Stimulated activated CD4-positive, alpha-beta T cell treated with anti-CD3 and anti-CD28 coated beads, Interleukin-2, amount 100 ng/mL, for 48 hours (primary cell): Measurements from ENCODE around the gene GSTM2.

ENCODE experiments used
- DNase-seq, 2 donors: peaks; one replicate each; pipeline ENCODE4 v3.0.0-alpha.2; 2020

GSTM2 gene

DNA sequence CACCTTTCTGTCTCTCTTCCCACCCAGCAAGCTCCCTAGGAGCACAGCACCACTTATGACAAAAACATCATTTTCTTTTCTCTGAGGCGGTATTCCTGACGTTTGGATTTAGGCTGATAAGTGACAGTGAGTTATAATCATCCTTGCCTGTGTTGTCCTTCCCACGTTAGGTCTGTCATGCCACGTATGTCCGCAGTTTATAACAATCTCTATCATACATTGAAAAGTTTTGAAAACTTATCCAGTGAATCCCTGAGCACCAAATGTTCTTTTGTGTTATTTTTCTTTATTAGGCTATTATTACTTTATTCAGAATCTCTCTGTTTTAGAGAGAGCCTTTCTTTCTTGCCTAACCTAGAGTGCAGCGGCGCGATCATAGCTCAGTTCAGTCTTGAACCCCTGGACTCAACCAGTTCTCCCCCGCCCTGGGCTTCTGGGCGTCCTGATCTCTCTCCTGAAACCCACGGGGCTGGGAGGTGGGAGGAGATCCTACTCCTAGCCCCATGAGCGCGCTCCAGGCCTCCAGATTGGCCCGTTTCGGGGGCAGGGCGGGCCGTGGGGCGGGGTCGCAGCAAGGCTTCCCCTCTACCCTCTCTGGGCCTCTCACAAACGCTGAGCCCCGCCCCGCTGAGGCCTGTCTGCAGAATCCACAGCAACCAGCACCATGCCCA is at the start of gene GSTM2:
TSS of gene GSTM2 (plus strand) at position 606 of the 671 bp plus-strand sequence. CDS start at position 665, 59 bp downstream.
- peak; percentile 79 for DNase-seq

- DNase-seq: no peak
Measured at GRCh38 chr1:109618661-109619575, 48.9 kb upstream of the GSTM2 start.

DNA sequence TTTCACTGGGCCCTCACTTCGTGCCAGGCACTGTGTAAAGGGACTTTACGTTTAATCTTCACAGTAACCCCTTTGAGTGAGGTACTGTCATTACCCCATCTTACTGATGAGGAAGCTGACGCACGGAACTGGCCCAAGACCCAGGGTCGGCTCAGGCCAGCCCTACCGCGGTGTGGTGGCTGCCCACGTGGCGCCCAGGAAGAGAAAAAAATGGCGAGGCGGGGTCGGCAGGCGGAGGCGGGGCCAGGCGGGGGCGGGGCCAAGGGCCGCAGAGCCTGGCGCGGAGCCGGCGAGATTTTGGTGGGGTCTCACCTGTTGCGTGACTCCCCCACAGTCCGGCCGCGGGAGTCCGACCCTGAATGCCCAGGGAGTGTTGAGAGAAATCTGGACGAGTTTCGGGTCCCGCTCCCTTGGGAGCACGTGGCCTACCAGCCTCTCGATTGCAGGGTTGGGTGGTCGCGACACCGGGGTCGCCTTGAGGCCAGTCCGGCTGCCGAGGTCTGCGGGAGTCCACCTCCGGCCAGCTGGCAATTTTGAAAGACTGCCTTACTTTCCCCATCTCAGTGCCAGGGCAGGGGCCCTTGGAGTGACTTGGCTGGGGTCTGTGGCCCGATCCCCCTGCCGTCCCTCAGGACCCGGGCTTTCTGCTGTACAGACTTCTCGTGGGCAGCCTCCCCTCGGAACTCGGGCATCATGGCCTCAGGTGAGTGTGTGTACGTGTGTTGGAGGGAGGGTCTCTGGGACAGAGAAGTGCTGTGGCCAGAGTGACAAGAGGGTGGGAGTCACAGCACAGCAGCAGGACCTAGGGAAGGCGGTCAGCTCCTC is 48.1 kb upstream of the GSTM2 start, which contains the start of the genes AMPD2 and GNAT2:
TSS of gene AMPD2 (plus strand) at position 262 of the 825 bp plus-strand sequence. CDS start 1,339 bp downstream, outside the sequence.
TSS of gene GNAT2 (minus strand) at position 41 of the 825 bp plus-strand sequence. CDS start 6,746 bp downstream, outside the sequence.
- DNase-seq: peak; percentile 68 to 76

DNA sequence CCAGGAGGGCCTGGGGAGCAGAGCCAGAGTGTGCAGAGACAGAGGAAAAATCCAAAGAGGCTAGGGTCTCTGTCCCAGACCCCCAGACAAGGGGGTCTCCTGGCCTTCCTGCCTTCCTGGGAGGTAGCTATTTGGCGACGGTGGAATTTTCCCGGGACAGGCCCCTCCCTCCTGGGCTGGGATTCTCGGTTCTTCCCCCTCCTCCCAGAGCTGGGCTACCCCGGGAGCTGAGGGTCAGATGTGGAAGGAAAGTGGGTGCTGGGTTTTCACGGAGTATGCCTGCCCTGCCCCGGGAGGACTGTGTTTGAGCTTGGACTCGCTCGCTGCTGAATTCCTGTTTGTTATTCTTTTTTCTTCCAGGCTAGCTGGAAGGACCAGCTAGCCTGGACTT is 47.5 kb upstream of the GSTM2 start:
- DNase-seq: no peak

DNA sequence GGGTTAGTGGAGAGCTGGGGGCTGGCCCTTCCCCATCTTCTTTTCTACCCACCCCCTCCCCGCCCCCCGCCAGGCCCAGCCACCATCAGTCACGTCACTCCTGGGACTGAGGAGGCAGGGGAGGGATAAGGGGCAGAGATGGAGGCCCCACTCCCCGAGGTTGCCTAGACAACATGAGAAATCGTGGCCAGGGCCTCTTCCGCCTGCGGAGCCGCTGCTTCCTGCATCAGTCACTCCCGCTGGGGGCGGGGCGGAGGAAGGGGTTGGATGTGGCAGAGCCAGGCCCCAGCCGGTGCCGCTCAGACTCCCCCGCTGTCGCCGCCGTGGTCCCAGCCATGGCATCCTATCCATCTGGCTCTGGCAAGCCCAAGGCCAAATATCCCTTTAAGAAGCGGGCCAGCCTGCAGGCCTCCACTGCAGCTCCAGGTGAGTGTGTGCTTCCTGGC is 47.0 kb upstream of the GSTM2 start:
- peak; percentile 94 to 97 for DNase-seq

DNA sequence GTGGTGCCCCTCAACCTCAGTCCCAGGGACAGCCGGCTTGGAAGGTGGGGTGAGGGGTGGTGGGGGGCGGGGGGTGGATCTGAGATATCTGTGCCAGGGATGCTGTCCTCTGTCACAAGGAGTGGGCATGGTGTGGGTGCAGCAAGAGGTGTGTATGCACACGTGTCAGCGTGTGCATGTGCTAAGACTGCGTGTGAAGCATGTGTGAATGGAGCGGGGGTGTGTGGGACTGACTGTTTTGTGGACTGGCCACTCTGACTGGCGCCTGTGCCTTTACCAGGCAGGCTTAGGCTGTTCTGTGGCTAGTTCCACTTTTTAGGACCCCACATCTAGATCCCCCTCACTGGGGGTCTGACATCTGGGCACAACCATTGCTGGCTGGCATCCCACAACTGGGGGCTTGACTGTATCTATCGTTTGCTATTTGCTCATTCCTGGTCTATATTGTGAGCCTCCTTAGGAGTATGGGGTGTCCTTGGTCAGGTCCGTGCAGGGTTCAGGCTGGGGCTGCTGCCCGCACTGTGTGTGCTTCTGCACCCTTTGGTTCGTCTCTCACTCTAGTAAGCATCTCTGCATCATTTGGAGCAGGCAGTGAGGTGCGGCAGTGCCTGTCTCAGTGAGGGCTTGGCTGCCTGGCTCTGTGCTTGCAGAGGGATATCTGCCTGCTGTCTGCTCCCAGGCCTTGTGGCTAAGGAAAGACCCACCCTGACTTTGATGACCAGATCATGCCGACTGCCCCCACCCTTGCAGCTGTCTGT is 46.3 kb upstream of the GSTM2 start:
- DNase-seq: no peak

- DNase-seq: no peak
Measured at GRCh38 chr1:109622137-109622892, 45.5 kb upstream of the GSTM2 start.

DNA sequence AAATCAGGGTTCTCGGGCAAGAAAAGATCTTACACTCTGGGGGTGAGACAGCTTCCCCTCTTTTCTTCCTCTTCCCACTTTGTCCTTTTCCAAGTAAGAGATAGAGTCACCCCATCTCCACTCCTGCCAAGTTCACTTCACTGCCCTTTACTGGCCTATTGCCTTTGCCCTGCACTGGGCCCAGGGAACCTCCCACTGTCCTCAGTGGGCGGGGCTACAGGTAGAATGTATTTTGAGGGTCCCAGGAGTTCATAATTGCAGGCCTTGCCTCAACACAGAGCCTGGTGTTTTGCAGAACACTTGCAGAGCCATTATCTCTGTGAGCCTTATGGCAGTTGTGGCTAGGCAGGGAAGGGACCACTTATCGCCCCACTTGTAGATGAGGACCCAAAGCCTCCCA is 45.0 kb upstream of the GSTM2 start:
- no peak for DNase-seq

DNA sequence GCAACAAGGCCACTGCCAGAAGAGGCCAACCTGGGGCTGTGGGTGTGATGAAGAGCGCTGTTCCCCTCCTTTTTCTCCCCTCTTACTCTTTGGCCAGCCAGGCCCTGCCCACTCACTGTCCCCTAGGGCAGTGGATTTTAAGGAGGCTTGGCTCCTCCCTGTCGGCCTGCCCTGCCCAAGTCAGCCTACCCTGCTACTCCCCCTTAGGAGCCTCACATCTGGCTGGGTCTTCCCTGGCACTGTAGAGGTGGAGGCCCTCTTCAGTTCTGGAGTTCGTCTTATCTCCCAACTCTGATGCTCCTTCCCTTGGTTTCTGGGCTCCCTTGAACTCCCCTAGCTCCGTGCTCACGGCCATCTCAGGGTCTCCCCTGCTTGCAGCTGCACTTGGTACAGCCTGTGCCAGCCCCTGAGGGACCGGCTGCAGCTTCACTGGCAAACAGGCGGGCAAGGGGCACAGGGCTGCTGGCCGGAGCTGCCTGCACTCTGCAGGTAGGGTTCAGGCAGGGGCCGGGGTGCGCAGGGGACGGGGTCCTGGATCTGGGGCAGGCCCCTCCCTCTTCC is 44.2 kb upstream of the GSTM2 start:
- DNase-seq: no peak

DNA sequence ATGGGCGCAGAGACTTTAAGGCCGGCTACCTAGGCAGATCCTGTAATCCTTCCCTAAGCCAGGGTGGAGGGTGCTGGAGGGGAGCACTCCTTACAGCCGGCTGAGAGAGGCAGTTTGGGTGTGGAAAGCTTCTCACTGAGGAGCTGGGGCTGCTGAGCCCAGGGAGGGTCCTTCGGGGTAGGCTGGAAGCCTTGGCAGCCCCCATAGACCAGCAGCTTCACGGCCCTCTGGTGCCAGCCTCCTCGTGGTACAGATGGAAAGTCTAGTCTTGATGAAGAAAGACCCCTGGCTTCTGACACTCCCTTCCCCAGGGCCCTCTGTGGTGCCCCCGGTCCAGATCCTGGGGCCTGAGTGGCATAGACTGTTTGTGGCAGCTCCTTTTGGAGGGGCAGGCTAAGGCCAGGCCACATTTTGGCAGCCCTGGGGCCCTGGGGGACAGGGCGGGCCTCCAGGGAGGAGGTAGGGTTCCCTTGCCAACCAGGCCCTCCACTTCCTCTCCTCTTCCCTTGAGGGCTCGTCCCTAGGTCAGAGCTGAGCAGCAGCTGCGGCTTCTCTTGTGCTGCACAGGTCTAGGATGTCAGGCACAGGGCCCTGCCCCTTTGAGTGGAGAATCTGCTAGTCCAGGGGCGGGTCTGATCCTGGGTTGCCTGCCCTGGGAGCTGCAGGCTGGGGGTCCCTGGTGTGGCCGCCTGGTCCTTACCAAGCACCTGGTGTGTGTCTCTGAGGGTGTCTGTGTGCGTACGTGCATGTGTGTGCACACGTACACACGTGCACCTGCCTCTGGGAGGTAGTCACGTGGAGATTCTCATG is 43.5 kb upstream of the GSTM2 start:
- DNase-seq: no peak

GRCh38 chr1:109625176-109625575 is 42.7 kb upstream of the GSTM2 start:
- no peak for DNase-seq

DNA sequence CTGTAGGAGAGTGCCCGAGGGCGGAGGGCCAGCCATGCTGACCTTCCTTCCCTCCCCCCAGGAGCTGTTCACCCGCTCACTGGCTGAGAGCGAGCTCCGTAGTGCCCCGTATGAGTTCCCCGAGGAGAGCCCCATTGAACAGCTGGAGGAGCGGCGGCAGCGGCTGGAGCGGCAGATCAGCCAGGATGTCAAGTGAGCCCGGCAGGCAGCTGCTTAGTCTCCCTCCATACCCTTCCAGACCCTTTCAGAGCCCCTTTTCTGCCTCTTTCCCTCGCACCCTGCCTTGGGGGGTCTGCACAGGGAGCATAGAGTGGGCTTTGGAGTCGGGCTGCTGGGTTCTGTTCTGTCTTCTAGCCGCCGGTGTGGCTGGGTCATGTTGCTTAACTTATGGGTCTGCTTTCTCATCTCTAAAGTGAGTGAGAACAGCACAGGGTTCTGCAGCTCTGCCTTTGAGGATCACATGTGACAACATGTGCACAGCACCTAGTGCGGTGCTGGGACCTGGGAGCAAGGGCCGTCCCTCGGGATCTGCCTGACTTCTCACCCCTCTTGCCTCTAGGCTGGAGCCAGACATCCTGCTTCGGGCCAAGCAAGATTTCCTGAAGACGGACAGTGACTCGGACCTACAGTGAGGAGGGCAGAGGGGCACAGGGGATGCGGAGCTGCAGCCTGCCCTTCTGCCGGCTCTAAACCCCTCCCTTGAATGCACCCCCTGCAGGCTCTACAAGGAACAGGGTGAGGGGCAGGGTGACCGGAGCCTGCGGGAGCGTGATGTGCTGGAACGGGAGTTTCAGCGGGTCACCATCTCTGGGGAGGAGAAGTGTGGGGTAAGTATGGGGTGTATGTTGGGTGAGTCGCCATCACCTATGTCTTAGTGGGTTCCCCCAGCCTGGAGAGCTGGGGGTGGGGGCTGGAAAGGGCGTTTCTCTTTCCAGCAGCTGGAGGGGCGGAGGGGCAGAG is 42.0 kb upstream of the GSTM2 start:
- DNase-seq: no peak

DNA sequence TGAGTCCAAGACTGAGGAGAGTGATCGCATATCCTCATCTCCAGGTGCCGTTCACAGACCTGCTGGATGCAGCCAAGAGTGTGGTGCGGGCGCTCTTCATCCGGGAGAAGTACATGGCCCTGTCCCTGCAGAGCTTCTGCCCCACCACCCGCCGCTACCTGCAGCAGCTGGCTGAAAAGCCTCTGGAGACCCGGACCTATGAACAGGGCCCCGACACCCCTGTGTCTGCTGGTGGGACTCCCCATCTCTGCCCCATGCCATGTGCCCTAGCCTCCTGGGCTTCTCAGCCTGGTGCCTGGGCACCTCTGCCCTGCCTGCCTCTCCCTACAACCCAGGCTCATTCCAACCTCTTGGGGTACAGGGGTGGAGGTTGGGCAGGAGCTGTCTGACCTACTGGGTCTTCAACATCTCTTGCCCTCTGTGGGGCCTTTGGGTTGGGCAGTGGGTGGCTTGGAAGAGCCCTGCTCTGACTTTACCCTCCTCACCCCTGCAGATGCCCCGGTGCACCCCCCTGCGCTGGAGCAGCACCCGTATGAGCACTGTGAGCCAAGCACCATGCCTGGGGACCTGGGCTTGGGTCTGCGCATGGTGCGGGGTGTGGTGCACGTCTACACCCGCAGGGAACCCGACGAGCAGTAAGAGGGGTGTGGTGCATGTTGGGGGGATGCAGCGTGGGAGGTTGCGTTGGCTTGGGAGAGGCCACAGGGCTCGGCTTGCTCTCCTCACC is 41.0 kb upstream of the GSTM2 start:
- DNase-seq: no peak

DNA sequence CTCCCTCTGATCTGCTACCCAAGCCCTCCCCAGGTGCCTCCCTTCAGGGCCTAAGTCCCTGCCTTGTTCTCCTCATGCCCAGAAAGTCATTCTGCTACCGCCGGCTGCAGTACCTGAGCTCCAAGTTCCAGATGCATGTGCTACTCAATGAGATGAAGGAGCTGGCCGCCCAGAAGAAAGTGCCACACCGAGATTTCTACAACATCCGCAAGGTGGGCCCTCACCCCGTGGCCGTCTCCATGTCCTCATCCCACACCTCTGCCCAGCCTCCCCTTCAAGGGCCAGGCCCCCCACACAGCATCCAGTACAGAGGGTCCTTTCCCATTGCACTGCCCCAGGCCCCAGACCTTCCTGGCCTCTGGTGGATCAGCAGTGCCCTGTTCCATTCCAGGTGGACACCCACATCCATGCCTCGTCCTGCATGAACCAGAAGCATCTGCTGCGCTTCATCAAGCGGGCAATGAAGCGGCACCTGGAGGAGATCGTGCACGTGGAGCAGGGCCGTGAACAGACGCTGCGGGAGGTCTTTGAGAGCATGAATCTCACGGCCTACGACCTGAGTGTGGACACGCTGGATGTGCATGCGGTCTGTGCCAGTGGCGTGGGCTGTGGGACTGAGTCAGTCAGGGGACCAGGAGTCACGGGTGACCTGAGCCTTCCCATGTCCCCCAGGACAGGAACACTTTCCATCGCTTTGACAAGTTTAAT is 40.0 kb upstream of the GSTM2 start:
- DNase-seq: no peak

DNA sequence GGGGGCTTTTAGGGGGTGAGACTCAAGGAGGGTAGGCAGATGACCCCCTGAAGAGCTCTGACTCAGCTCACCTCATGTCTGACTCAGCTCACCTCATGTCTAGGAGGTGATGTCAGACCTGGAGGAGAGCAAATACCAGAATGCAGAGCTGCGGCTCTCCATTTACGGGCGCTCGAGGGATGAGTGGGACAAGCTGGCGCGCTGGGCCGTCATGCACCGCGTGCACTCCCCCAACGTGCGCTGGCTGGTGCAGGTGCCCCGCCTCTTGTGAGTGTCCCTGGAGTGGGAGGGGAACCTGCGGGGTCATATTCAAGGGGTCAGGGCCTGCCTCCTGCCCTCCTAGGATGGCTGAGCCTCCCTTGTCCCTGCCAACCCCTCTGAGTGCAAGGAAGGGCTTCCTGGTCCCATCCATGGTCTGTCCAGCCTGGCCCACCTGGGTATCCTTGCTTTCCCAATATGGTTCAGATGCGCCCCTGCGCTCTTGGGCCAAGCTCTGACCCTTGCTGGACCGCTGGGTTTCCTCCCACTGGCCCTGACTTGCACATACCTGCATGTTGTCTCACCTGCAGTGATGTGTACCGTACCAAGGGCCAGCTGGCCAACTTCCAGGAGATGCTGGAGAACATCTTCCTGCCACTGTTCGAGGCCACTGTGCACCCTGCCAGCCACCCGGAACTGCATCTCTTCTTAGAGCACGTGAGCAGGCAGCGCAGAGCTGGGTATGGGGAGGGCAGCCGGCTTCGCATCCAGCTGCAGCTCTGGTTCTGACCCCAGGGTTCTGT is 39.1 kb upstream of the GSTM2 start:
- no peak for DNase-seq

DNA sequence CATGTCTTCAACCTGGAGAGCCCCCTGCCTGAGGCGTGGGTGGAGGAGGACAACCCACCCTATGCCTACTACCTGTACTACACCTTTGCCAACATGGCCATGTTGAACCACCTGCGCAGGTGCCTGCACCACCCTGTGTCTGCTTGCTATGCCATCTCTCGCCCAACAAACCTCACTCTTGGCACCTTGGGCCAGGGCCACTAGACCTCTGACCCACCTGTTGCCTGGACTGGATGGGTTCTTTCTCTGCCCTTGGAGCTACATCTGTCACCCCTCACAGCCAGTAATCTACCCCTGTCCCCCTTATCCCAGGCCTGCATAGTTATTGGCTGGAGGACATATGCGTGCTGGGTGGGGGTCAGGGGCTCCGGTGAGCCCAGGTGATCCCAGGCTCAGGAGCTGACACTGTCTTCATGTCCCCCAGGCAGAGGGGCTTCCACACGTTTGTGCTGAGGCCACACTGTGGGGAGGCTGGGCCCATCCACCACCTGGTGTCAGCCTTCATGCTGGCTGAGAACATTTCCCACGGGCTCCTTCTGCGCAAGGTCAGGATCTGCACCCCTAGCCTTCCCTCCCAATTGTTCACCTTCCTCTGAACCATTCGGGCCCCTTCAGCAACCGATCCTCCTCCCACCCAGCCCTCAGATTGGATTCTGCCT is 38.4 kb upstream of the GSTM2 start:
- no peak for DNase-seq
